Transverse colon (tissue), 4 donors: Measurements from ENCODE around the gene FBXL19. TPM values are rescaled to one million over a fixed set of nuclear protein-coding genes. Genes with fewer than 3 reads are reported as not detected.

Source experiments
- DNase-seq: peaks from one replicate; pipeline ENCODE4 v3.0.0-alpha.2; 2019
- H3K27ac ChIP-seq, 4 donors: fragments of 200-600 bp; sonication (generic); 2 replicates each; pipeline ENCODE4 v1.5.1; 2016 to 2018; ENCODE audit warnings: inconsistent platforms in 4 of 4
- H3K27me3 ChIP-seq: fragments of 200-600 bp; sonication (generic); 2 replicates; pipeline ENCODE4 v1.5.1; 2017; ENCODE audit warnings: inconsistent platforms
- H3K36me3 ChIP-seq, 4 donors: fragments of 200-600 bp; sonication (generic); 2 replicates each; pipeline ENCODE4 v1.5.1; 2017 to 2019; ENCODE audit warnings: inconsistent platforms in 4 of 4
- H3K4me1 ChIP-seq, 4 donors: fragments of 200-600 bp; sonication (generic); 2 replicates each; pipeline ENCODE4 v1.5.1; 2017 to 2020; ENCODE audit warnings: inconsistent platforms in 4 of 4
- H3K4me3 ChIP-seq, 4 donors: fragments of 200-600 bp; sonication (generic); 1 replicate in 1 of 4; 2 replicates in 3 of 4; pipeline versions ENCODE4 v1.5.1 to v1.6.1; 2017 to 2019; ENCODE audit warnings: inconsistent platforms in 4 of 4
- H3K9me3 ChIP-seq, 2 donors: fragments of 200-600 bp; sonication (generic); 2 replicates each; pipeline ENCODE4 v1.5.1; 2017 to 2019; ENCODE audit warnings: inconsistent platforms in 2 of 2
- CTCF ChIP-seq, 5 experiments: fragments of 200-600 bp in 3 of 5; fragments of 450-650 bp in 2 of 5; sonication (generic) in 3 of 5; IDR thresholded peaks; 1 replicate in 2 of 5; 2 replicates in 3 of 5; pipeline ENCODE4 v1.5.1; 2016 to 2017; ENCODE audit warnings: antibody characterized with exemption in 5 of 5, inconsistent platforms in 3 of 5, mild to moderate bottlenecking in 2 of 5, moderate library complexity in 1 of 5
- EP300 ChIP-seq: sonication (generic); formaldehyde crosslinking; IDR thresholded peaks from one replicate; pipeline ENCODE4 v1.6.1; 2017; ENCODE audit warnings: antibody characterized with exemption, low read depth
- POLR2A ChIP-seq: fragments of 450-650 bp; IDR thresholded peaks from one replicate; pipeline ENCODE4 v1.6.1; 2016; ENCODE audit warnings: antibody characterized with exemption, mild to moderate bottlenecking, moderate library complexity
- POLR2AphosphoS5 ChIP-seq, 3 donors: sonication (generic); formaldehyde crosslinking; IDR thresholded peaks; one replicate each; pipeline ENCODE4 v1.6.1; 2016; ENCODE audit warnings: antibody characterized with exemption in 3 of 3
- WGBS, 2 donors: methylation state at CpG; one replicate each; pipeline ENCODE4 v1.1.5; 2018; ENCODE audit warnings: low coverage in 1 of 2; 5-methylcytosine and 5-hydroxymethylcytosine counted together
- in situ Hi-C, 4 donors: fragments of 200-750 bp; cut with MboI; loops; one replicate each; pipeline versions ENCODE4 v1.15.0 to v1.15.1; 2017; ENCODE audit warnings: low sequenced_read_pairs in 3 of 4, low pct_ligation_motif_present in 1 of 4, low pct_unique_long_range_greater_than_20kb in 1 of 4
- intact Hi-C: fragments of 100-400 bp; cut with DNase I; formaldehyde crosslinking; loops from one replicate; pipeline ENCODE4 v1.15.1; 2023; ENCODE audit warnings: low total_unique reads
- total RNA-seq, 4 donors: library from RNA; depleted of rRNA; stranded (reverse); fragments of >200 nt; gene quantifications; one replicate each; pipeline ENCODE4 v1.1.0, GENCODE V29; 2016

FBXL19 gene
- total RNA-seq, 4 donors from 2014 or later: 19.3 to 45.3 (median 20.3) TPM

- TF ChIP-seq POLR2AphosphoS5 (IDR thresholded peaks at IDR 0.05): no peak
- no peak for TF ChIP-seq POLR2A
- no peak for TF ChIP-seq EP300
- TF ChIP-seq CTCF (IDR thresholded peaks at IDR 0.05): no peak
- Histone ChIP-seq H3K9me3 (no peaks in the 10 kb centered on the region), H3K27ac (peak overlapping the region; percentile 89 to 94 (median 91)), H3K27me3 (no peaks in the 10 kb centered on the region), H3K4me3 (peak overlapping the region; percentile 83 to 96 (median 86)), H3K36me3 (peaks cover 0 to 11% (median 0%) of the 10 kb centered on the region in 4 donors), H3K4me1 (peaks cover 19 to 42% (median 31%) of the 10 kb centered on the region in 4 donors)
- intact Hi-C loops: loop anchor here (2.0 kb wide), 1 partner anchor 17 kb away; no protein-coding TSS in a partner anchor
- WGBS, 2 donors: 2% methylated on average over 11 of the region's 11 CpGs; no CpG with 5 or more reads in 1 of the 2 donors
- in situ Hi-C loops: no loop called here
- no peak for DNase-seq
Observed at GRCh38 chr16:30893417-30893743, 30.0 kb upstream of the FBXL19 start.

GRCh38 chr16:30893744-30894539 lies 29.4 kb upstream of the FBXL19 start, which contains the start of gene BCL7C:
TSS of gene BCL7C (minus strand) at chr16:30894077. CDS start at chr16:30893944, 133 bp downstream.
- Histone ChIP-seq H3K4me3 (peak within 1 kb of the TSS; percentile 83 to 96 (median 86)), H3K27me3 (no peaks in the 10 kb centered on the region), H3K27ac (peak within 1 kb of the TSS; percentile 89 to 94 (median 91)), H3K36me3 (peaks cover 0 to 7% (median 0%) of the 10 kb centered on the region in 4 donors), H3K4me1 (peaks cover 19 to 42% (median 31%) of the 10 kb centered on the region in 4 donors), H3K9me3 (no peaks in the 10 kb centered on the region)
- 0% methylated on average over 30 of the region's 97 CpGs; no CpG with 5 or more reads in 1 of the 2 donors for WGBS, 2 donors
- no peak for TF ChIP-seq EP300
- peak; percentile 42 for TF ChIP-seq POLR2A
- peak; percentile 24 to 47 (median 35) for TF ChIP-seq POLR2AphosphoS5 (IDR thresholded peaks at IDR 0.05)
- TF ChIP-seq CTCF (IDR thresholded peaks at IDR 0.05): peak in 4 of 5 experiments; percentile 26 to 57 (median 38)
- in situ Hi-C loops (no loop called here), intact Hi-C loops (loop anchor here (2.0 kb wide), 1 partner anchor 17 kb away; no protein-coding TSS in a partner anchor)
- peak; percentile 95 for DNase-seq

- in situ Hi-C loops: no loop called here
- no peak for DNase-seq
- H3K36me3 ChIP-seq: no peaks in the 10 kb centered on the region
- peak overlapping the region; percentile 89 to 94 (median 91) for H3K27ac ChIP-seq
- H3K9me3 ChIP-seq: no peaks in the 10 kb centered on the region
- no peak for TF ChIP-seq POLR2A
- TF ChIP-seq CTCF (IDR thresholded peaks at IDR 0.05): no peak
- no peak for TF ChIP-seq EP300
- no peak for TF ChIP-seq POLR2AphosphoS5 (IDR thresholded peaks at IDR 0.05)
- intact Hi-C loops: no loop called here
- H3K4me3 ChIP-seq: peak overlapping the region in 3 of 4 donors; percentile 83 to 96 (median 87)
- 42 to 47% methylated on average over 4 to 16 of the region's 16 CpGs for WGBS, 2 donors
- no peaks in the 10 kb centered on the region for H3K27me3 ChIP-seq
- peaks cover 19 to 42% (median 31%) of the 10 kb centered on the region in 4 donors for H3K4me1 ChIP-seq
Observed at GRCh38 chr16:30894540-30895368, 28.6 kb upstream of the FBXL19 start.
